Transverse colon (tissue), 4 donors: ENCODE measurements around the gene TMUB1.

Experiments
- CTCF ChIP-seq, 5 experiments: fragments of 200-600 bp in 3 of 5; fragments of 450-650 bp in 2 of 5; sonication (generic) in 3 of 5; IDR thresholded peaks; 1 replicate in 2 of 5; 2 replicates in 3 of 5; pipeline ENCODE4 v1.5.1; 2016 to 2017; ENCODE audit warnings: antibody characterized with exemption in 5 of 5, inconsistent platforms in 3 of 5, mild to moderate bottlenecking in 2 of 5, moderate library complexity in 1 of 5
- POLR2AphosphoS5 ChIP-seq, 3 donors: sonication (generic); formaldehyde crosslinking; IDR thresholded peaks; one replicate each; pipeline ENCODE4 v1.6.1; 2016; ENCODE audit warnings: antibody characterized with exemption in 3 of 3

GRCh38 chr7:151062399-151063211 lies 20.7 kb downstream of the TMUB1 start:
- TF ChIP-seq CTCF (IDR thresholded peaks at IDR 0.05): no peak
- TF ChIP-seq POLR2AphosphoS5 (IDR thresholded peaks at IDR 0.05): no peak
